Right atrium auricular region (tissue), 2 donors: ENCODE results near the gene C6orf15. TPM values are rescaled to one million over a fixed set of nuclear protein-coding genes. Genes with fewer than 3 reads are reported as not detected.

ENCODE experiments used
- DNase-seq: peaks from one replicate; pipeline ENCODE4 v3.0.0-alpha.2; 2019; ENCODE audit warnings: low spot score
- H3K27ac ChIP-seq, 2 donors: fragments of 200-600 bp; sonication (generic); 1 replicate in 1 of 2; 2 replicates in 1 of 2; pipeline ENCODE4 v1.5.1; 2016 to 2019
- H3K27me3 ChIP-seq, 2 donors: fragments of 200-600 bp; sonication (generic); one replicate each; pipeline versions ENCODE4 v1.5.1 to v1.6.0; 2017 to 2019
- H3K36me3 ChIP-seq: fragments of 200-600 bp; sonication (generic); one replicate; pipeline ENCODE4 v1.5.1; 2016
- H3K4me1 ChIP-seq, 2 donors: fragments of 200-600 bp; sonication (generic); one replicate each; pipeline versions ENCODE4 v1.5.1 to v1.6.0; 2017 to 2019
- H3K4me3 ChIP-seq, 2 donors: fragments of 200-600 bp; sonication (generic); 1 replicate in 1 of 2; 2 replicates in 1 of 2; pipeline ENCODE4 v1.5.1; 2017 to 2019; ENCODE audit warnings: mild to moderate bottlenecking in 1 of 2, moderate library complexity in 1 of 2
- H3K9me3 ChIP-seq, 2 donors: fragments of 200-600 bp; sonication (generic); one replicate each; pipeline ENCODE4 v1.5.1; 2019
- CTCF ChIP-seq, 2 donors: fragments of 200-600 bp; sonication (generic); IDR thresholded peaks; one replicate each; pipeline ENCODE4 v1.5.1; 2019; ENCODE audit warnings: antibody characterized with exemption in 2 of 2
- total RNA-seq, 2 donors: library from RNA; depleted of rRNA; stranded (reverse); fragments of >200 nt; gene quantifications; one replicate each; pipeline ENCODE4 v1.1.0, GENCODE V29; 2016

Gene C6orf15
- total RNA-seq, 2 donors from 2014 or later, result not detected

DNA sequence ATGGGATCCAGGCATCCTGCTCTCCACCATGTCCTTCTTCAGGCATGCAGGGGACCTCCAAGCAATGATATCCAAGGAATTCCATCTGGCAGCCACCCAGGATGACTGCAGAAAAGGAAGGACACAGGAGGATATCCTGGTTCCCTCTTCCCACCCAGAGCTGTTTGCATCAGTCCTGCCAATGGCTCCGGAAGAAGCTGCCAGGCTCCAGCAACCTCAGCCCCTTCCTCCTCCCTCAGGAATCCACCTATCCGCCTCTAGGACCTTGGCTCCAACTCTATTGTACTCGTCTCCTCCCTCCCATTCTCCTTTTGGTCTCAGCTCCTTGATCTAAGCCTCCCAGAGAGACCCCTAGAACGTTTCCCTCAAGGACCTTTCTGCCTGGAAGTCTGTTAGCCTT lies 27.2 kb upstream of the C6orf15 start:
- DNase-seq, result no peak
- H3K36me3 ChIP-seq, result peaks cover 3% of the 10 kb centered on the region
- TF ChIP-seq CTCF (IDR thresholded peaks at IDR 0.05), result no peak
- H3K4me3 ChIP-seq, result no peak overlapping the region
- H3K27me3 ChIP-seq, result no peaks in the 10 kb centered on the region
- peaks cover 0 to 27% of the 10 kb centered on the region in 2 donors for H3K4me1 ChIP-seq
- H3K9me3 ChIP-seq, result no peaks in the 10 kb centered on the region
- no peak overlapping the region for H3K27ac ChIP-seq

- TF ChIP-seq CTCF (IDR thresholded peaks at IDR 0.05), result no peak
- peaks cover 0 to 27% of the 10 kb centered on the region in 2 donors for H3K4me1 ChIP-seq
- no peaks in the 10 kb centered on the region for H3K27me3 ChIP-seq
- H3K27ac ChIP-seq, result no peak within 1 kb of the TSS
- H3K36me3 ChIP-seq, result no peaks in the 10 kb centered on the region
- no peak for DNase-seq
- no peak within 1 kb of the TSS for H3K4me3 ChIP-seq
- H3K9me3 ChIP-seq, result no peaks in the 10 kb centered on the region
Measured at GRCh38 chr6:31138982-31139381, 26.6 kb upstream of the C6orf15 start, which contains the start of gene PSORS1C2. PSORS1C2 (minus strand) TSS chr6:31139066; CDS start chr6:31139026, 40 bp downstream.

- Histone ChIP-seq H3K27ac (no peak overlapping the region), H3K9me3 (no peaks in the 10 kb centered on the region), H3K4me3 (no peak overlapping the region), H3K36me3 (no peaks in the 10 kb centered on the region), H3K27me3 (no peaks in the 10 kb centered on the region), H3K4me1 (peaks cover 0 to 14% of the 10 kb centered on the region in 2 donors)
- no peak for DNase-seq
- TF ChIP-seq CTCF (IDR thresholded peaks at IDR 0.05), result no peak
Measured at GRCh38 chr6:31135710-31136109, 23.3 kb upstream of the C6orf15 start.

GRCh38 chr6:31132806-31133205 lies 20.4 kb upstream of the C6orf15 start:
- TF ChIP-seq CTCF (IDR thresholded peaks at IDR 0.05), result no peak
- peaks cover 0 to 7% of the 10 kb centered on the region in 2 donors for H3K4me1 ChIP-seq
- no peak for DNase-seq

DNA sequence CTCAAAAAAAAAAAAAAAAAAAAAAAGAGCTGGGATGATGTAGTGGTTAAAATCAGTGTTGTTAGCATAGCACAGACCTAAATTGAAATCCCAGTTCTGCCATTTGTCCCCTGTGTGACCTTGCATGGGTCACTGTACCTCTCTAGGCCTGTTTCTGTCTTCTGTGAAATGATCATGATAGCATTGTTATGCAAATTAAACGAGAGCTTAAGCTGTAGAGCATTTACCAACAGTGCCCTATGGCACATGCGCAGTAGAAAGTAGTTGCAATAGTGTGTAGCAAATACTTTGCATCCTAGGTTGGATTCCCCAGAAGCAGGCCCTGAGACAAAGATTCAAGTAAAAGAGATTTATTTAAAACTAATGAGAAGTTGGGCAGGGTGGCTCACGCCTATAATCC lies 19.2 kb upstream of the C6orf15 start:
- DNase-seq, result no peak
- Histone ChIP-seq H3K36me3 (no peaks in the 10 kb centered on the region), H3K4me3 (no peak overlapping the region), H3K4me1 (peaks cover 0 to 4% of the 10 kb centered on the region in 2 donors), H3K27ac (no peak overlapping the region), H3K27me3 (no peaks in the 10 kb centered on the region), H3K9me3 (no peaks in the 10 kb centered on the region)
- no peak for TF ChIP-seq CTCF (IDR thresholded peaks at IDR 0.05)

More at GRCh38 chr6:31132806-31133205, 20.4 kb upstream of the C6orf15 start:
- Histone ChIP-seq H3K27ac (no peak overlapping the region), H3K9me3 (no peaks in the 10 kb centered on the region), H3K27me3 (no peaks in the 10 kb centered on the region), H3K36me3 (no peaks in the 10 kb centered on the region), H3K4me3 (no peak overlapping the region)

- H3K27me3 ChIP-seq, result no peaks in the 10 kb centered on the region
- H3K4me3 ChIP-seq, result no peak overlapping the region
- DNase-seq, result no peak
- H3K36me3 ChIP-seq, result no peaks in the 10 kb centered on the region
- TF ChIP-seq CTCF (IDR thresholded peaks at IDR 0.05), result no peak
- no peak overlapping the region for H3K27ac ChIP-seq
- H3K9me3 ChIP-seq, result no peaks in the 10 kb centered on the region
- peaks cover 0 to 13% of the 10 kb centered on the region in 2 donors for H3K4me1 ChIP-seq
Measured at GRCh38 chr6:31130751-31131150, 18.4 kb upstream of the C6orf15 start.
